BJ (cell line): ENCODE measurements around the gene EIF4A3. TPM values are rescaled to one million over a fixed set of nuclear protein-coding genes. Genes with fewer than 3 reads are reported as not detected.

Source experiments
- CTCF ChIA-PET: fragments of 350-600 bp; formaldehyde crosslinking; extraction: SDS; loops from one replicate; lab custom pipeline; 2021; ENCODE audit warnings: antibody characterized with exemption, inconsistent platforms; lab: Yijun Ruan, JAX
- POLR2A ChIA-PET: fragments of 300-600 bp; sonication (Branson Sonifier 250); formaldehyde crosslinking; extraction: SDS; loops from one replicate; lab custom pipeline; 2021; ENCODE audit warnings: antibody characterized with exemption; lab: Charles Lee
- DNase-seq: peaks from one replicate; pipeline ENCODE4 v3.0.0-alpha.2; 2011; ENCODE audit warnings: low read depth
- H3K27me3 ChIP-seq: 2 replicates; pipeline ENCODE4 v1.6.0; 2011; ENCODE audit warnings: low read length; ENCODE audit not compliant: control insufficient read depth, insufficient read depth
- H3K36me3 ChIP-seq: 2 replicates; pipeline ENCODE4 v1.5.1; 2011; ENCODE audit warnings: low read length; ENCODE audit not compliant: control insufficient read depth, insufficient read depth
- H3K4me3 ChIP-seq: 2 replicates; pipeline ENCODE4 v1.5.1; 2011; ENCODE audit warnings: low read depth, mild to moderate bottlenecking, control low read depth, low read length
- CTCF ChIP-seq: IDR thresholded peaks from 2 replicates; pipeline ENCODE4 v1.5.1; 2011; ENCODE audit warnings: low read depth, mild to moderate bottlenecking, control low read depth, inconsistent platforms, low read length, moderate library complexity; ENCODE audit not compliant: insufficient read depth
- polyA plus RNA-seq: library from polyadenylated mRNA; depleted of rRNA; stranded (reverse); fragments of >200 nt; gene quantifications from 2 replicates; pipeline ENCODE4 v1.2.3, GENCODE V29; 2011

EIF4A3 gene
- polyA plus RNA-seq, 1 experiment = 89.4 TPM

- Histone ChIP-seq H3K4me3 (no peak overlapping the region), H3K36me3 (no peaks in the 10 kb centered on the region), H3K27me3 (no peaks in the 10 kb centered on the region)
- ChIA-PET POLR2A (no interaction called here), CTCF (no interaction called here)
- no peak for DNase-seq
- TF ChIP-seq CTCF = no peak
Observed at GRCh38 chr17:80110927-80111701, 35.8 kb downstream of the EIF4A3 start.

GRCh38 chr17:80110447-80110812 lies 36.5 kb downstream of the EIF4A3 start:
- no peaks in the 10 kb centered on the region for H3K36me3 ChIP-seq
- no peak for TF ChIP-seq CTCF
- H3K4me3 ChIP-seq = no peak overlapping the region
- CTCF ChIA-PET = interaction anchor here (1.4 kb wide), 1 partner anchor 9 kb away, joined by 5 read pairs; the partner anchor contains the start of gene GAA
- no peaks in the 10 kb centered on the region for H3K27me3 ChIP-seq
- no peak for DNase-seq
- POLR2A ChIA-PET = no interaction called here

- H3K36me3 ChIP-seq = no peaks in the 10 kb centered on the region
- ChIA-PET POLR2A (no interaction called here), CTCF (interaction anchor here (1.1 to 1.4 kb wide), 2 partner anchors 9 to 27 kb away, joined by 4 to 5 read pairs; partner anchors contain the start of gene GAA)
- TF ChIP-seq CTCF = no peak
- H3K4me3 ChIP-seq = no peak overlapping the region
- no peaks in the 10 kb centered on the region for H3K27me3 ChIP-seq
- no peak for DNase-seq
Observed at GRCh38 chr17:80109713-80110446, 37.0 kb downstream of the EIF4A3 start.

GRCh38 chr17:80109066-80109660 lies 37.8 kb downstream of the EIF4A3 start:
- DNase-seq = no peak
- Histone ChIP-seq H3K4me3 (no peak overlapping the region), H3K27me3 (no peaks in the 10 kb centered on the region), H3K36me3 (no peaks in the 10 kb centered on the region)
- no peak for TF ChIP-seq CTCF
- POLR2A ChIA-PET = no interaction called here
- CTCF ChIA-PET = interaction anchor here (1.1 to 1.4 kb wide), 2 partner anchors 8 to 26 kb away, joined by 4 to 5 read pairs; partner anchors contain the start of gene GAA
